Measurements from ENCODE around the gene NSMCE3. TPM values are rescaled to one million over a fixed set of nuclear protein-coding genes. Genes with fewer than 3 reads are reported as not detected.

The NSMCE3 gene
- total RNA-seq, 1 donor from 2014 or later, result 6.8 TPM

GRCh38 chr15:29244123-29244522, 25.5 kb downstream of the NSMCE3 start:
- peaks cover 9% of the 10 kb centered on the region for H3K9me3 ChIP-seq (replicated peaks)
- H3K4me1 ChIP-seq, result no peaks in the 10 kb centered on the region
- TF ChIP-seq CTCF (IDR thresholded peaks at IDR 0.05; ENCODE audit: borderline replicate concordance), result no peak
- peaks cover 23% of the 10 kb centered on the region for H3K27me3 ChIP-seq (ENCODE audit: low read depth)
- intact Hi-C loops (cut with micrococcal nuclease), result no loop called here
- H3K27ac ChIP-seq (replicated peaks), result no peak overlapping the region
- no peak overlapping the region for H3K4me3 ChIP-seq
- no peak for DNase-seq
- H3K36me3 ChIP-seq, result no peaks in the 10 kb centered on the region

DNA sequence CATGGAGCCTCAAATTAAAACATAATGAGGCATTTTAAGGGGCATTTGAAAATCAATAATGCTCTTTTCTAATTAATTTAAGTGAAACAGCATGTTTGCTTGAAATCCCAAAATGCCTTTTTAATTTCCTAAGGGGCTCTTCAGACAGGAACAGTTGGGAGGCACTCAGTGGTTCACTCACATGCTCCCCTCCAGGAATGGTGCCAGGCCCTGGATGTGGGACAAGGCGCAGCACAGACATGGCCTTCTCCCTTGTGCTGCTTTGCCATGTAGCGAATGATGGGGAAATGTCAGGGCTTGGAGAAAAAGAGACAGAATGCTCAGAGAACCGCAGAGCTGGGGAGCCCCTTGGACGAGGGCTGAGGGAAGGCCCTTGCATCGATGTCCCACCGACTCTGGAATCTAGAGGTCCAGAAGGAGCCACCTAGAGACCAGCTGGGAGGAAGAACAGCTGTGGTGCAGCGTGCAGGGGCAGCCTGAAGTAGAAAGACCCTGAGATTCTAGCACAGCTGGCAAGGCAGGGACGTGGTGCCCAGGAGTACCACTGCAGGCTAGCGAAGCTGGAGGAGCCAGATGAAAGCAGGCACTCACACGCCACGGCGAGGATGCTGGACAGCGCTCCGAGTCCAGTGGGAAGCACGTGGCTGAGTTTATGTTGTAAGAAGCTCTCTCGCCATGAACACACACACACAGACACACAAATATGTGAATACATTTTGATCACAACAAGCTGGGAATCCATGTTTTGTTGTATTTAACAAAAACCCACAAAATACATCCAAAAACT, 27.0 kb downstream of the NSMCE3 start:
- H3K4me1 ChIP-seq, result no peaks in the 10 kb centered on the region
- peaks cover 26% of the 10 kb centered on the region for H3K27me3 ChIP-seq (ENCODE audit: low read depth)
- no peak for DNase-seq
- H3K9me3 ChIP-seq (replicated peaks), result no peaks in the 10 kb centered on the region
- intact Hi-C loops (cut with micrococcal nuclease), result no loop called here
- no peak overlapping the region for H3K4me3 ChIP-seq
- TF ChIP-seq CTCF (IDR thresholded peaks at IDR 0.05; ENCODE audit: borderline replicate concordance), result no peak
- H3K36me3 ChIP-seq, result no peaks in the 10 kb centered on the region
- H3K27ac ChIP-seq (replicated peaks), result no peak overlapping the region

DNA sequence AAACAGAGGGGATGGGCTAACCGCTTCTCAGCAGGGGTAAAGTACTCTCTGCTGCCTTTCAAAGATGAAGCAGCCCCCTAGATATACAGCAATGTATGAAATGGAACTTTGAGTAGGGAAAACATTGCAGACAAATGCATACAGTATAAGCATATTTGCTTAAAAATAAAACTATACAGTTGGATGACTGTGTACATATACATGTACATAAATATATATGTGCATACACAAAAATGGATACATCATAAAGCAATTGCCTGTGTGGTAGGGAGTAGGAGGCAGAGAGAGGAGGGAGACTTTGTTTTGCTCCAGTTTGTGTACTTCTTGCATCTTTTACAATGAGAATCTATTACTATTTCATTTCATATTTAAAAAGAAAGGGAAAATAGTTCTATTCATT, 28.4 kb downstream of the NSMCE3 start:
- Histone ChIP-seq H3K27ac (replicated peaks) (no peak overlapping the region), H3K36me3 (no peaks in the 10 kb centered on the region), H3K4me1 (no peaks in the 10 kb centered on the region), H3K27me3 (ENCODE audit: low read depth) (peaks cover 26% of the 10 kb centered on the region), H3K9me3 (replicated peaks) (peaks cover under 1% of the 10 kb centered on the region), H3K4me3 (no peak overlapping the region)
- no peak for DNase-seq
- no peak for TF ChIP-seq CTCF (IDR thresholded peaks at IDR 0.05; ENCODE audit: borderline replicate concordance)
- intact Hi-C loops (cut with micrococcal nuclease), result no loop called here

- Histone ChIP-seq H3K27me3 (ENCODE audit: low read depth) (peaks cover 26% of the 10 kb centered on the region), H3K9me3 (replicated peaks) (peaks cover 19% of the 10 kb centered on the region), H3K4me1 (no peaks in the 10 kb centered on the region), H3K27ac (replicated peaks) (no peak overlapping the region), H3K36me3 (no peaks in the 10 kb centered on the region), H3K4me3 (no peak overlapping the region)
- TF ChIP-seq CTCF (IDR thresholded peaks at IDR 0.05; ENCODE audit: borderline replicate concordance), result no peak
- intact Hi-C loops (cut with micrococcal nuclease), result no loop called here
- no peak for DNase-seq
Measured at GRCh38 chr15:29239395-29239794, 30.2 kb downstream of the NSMCE3 start.

DNA sequence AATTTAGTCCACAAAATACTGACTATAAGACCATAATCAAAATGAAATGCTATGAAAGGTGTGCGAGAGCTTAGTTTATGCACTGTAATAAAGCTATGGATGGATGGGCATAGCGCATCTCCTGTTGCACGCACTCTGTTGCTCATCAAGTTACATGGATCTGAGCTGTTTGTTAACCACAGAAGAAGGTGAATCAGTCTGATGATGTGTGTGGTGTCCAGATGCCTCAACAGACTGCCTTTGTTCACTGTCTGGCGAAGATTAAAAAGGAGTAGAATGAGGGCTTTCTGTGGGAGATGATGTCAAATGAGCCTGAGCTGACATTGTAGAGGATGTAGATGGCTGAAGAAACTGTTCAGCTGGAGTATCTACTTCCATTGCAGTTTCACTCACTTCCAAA, 36.1 kb downstream of the NSMCE3 start:
- no peak for DNase-seq
- H3K27me3 ChIP-seq (ENCODE audit: low read depth), result peaks cover 26% of the 10 kb centered on the region
- H3K36me3 ChIP-seq, result no peaks in the 10 kb centered on the region
- no peak for TF ChIP-seq CTCF (IDR thresholded peaks at IDR 0.05; ENCODE audit: borderline replicate concordance)
- intact Hi-C loops (cut with micrococcal nuclease), result no loop called here
- no peak overlapping the region for H3K4me3 ChIP-seq
- no peaks in the 10 kb centered on the region for H3K4me1 ChIP-seq
- H3K9me3 ChIP-seq (replicated peaks), result peaks cover 19% of the 10 kb centered on the region
- no peak overlapping the region for H3K27ac ChIP-seq (replicated peaks)

Data from left ventricle myocardium inferior (tissue), 1 donor.